Astrocyte of the hippocampus (primary cell): ENCODE data around the gene CALHM2.
"Not testable (repeated sequence)": the region's sequence is repeated elsewhere in the genome, so short reads cannot be mapped to it uniquely, and the experiment has no call there.

Experiments used
- DNase-seq: peaks from one replicate; pipeline ENCODE4 v3.0.0; 2011; ENCODE audit warnings: low read depth, low spot score

The CALHM2 gene

GRCh38 chr10:103451831-103452505 is at the start of gene CALHM2:
Gene CALHM2 (minus strand): TSS chr10:103452370. CDS start chr10:103449941, 2,429 bp downstream.
- DNase-seq = peak; percentile 80

- DNase-seq = no peak
Observed at GRCh38 chr10:103501186-103501585, 49.0 kb upstream of the CALHM2 start.

GRCh38 chr10:103500481-103500880 is 48.3 kb upstream of the CALHM2 start:
- no peak for DNase-seq

GRCh38 chr10:103499881-103500280 is 47.7 kb upstream of the CALHM2 start:
- no peak for DNase-seq

- no peak for DNase-seq
Observed at GRCh38 chr10:103498936-103499638, 46.9 kb upstream of the CALHM2 start.

GRCh38 chr10:103497161-103497915 is 45.2 kb upstream of the CALHM2 start:
- no peak for DNase-seq

- DNase-seq = no peak
Observed at GRCh38 chr10:103495321-103495720, 43.2 kb upstream of the CALHM2 start.

GRCh38 chr10:103493916-103494877 is 42.0 kb upstream of the CALHM2 start:
- peak; percentile 29 for DNase-seq

- no peak for DNase-seq
Observed at GRCh38 chr10:103493362-103493915, 41.3 kb upstream of the CALHM2 start, which contains the start of gene NEURL1. Gene NEURL1 (plus strand): TSS chr10:103493705. CDS start chr10:103494388, 683 bp downstream.

- no peak for DNase-seq
Observed at GRCh38 chr10:103492655-103493261, 40.6 kb upstream of the CALHM2 start.

GRCh38 chr10:103491729-103492364 is 39.7 kb upstream of the CALHM2 start:
- peak; percentile 80 for DNase-seq

GRCh38 chr10:103490986-103491314 is 38.8 kb upstream of the CALHM2 start:
- no peak for DNase-seq

- no peak for DNase-seq
Observed at GRCh38 chr10:103487410-103487708, 35.2 kb upstream of the CALHM2 start.

- DNase-seq = not testable (repeated sequence)
Observed at GRCh38 chr10:103486635-103487409, 34.7 kb upstream of the CALHM2 start.

- DNase-seq = peak; percentile 69
Observed at GRCh38 chr10:103481974-103482531, 29.9 kb upstream of the CALHM2 start.

GRCh38 chr10:103480521-103480920 is 28.4 kb upstream of the CALHM2 start:
- no peak for DNase-seq

GRCh38 chr10:103479135-103479534 is 27.0 kb upstream of the CALHM2 start, which contains the start of gene CALHM3:
Gene CALHM3 (minus strand): TSS chr10:103479240. CDS start chr10:103479032, 208 bp downstream.
- no peak for DNase-seq

- no peak for DNase-seq
Observed at GRCh38 chr10:103478671-103479070, 26.5 kb upstream of the CALHM2 start.
